Gastroesophageal sphincter (tissue), 3 donors: ENCODE measurements around the gene QPCT.

ENCODE experiments used
- CTCF ChIP-seq, 4 experiments: fragments of 200-600 bp in 2 of 4; fragments of 450-650 bp in 2 of 4; sonication (generic) in 1 of 4; IDR thresholded peaks; one replicate each; pipeline ENCODE4 v1.5.1; 2017 to 2019; ENCODE audit warnings: antibody characterized with exemption in 4 of 4, mild to moderate bottlenecking in 2 of 4, moderate library complexity in 2 of 4
- POLR2A ChIP-seq, 2 donors: fragments of 450-650 bp; IDR thresholded peaks; one replicate each; pipeline ENCODE4 v1.6.1; 2017; ENCODE audit warnings: antibody characterized with exemption in 2 of 2, mild to moderate bottlenecking in 2 of 2, moderate library complexity in 1 of 2
- POLR2AphosphoS5 ChIP-seq: sonication (generic); formaldehyde crosslinking; IDR thresholded peaks from one replicate; pipeline ENCODE4 v1.6.1; 2017; ENCODE audit warnings: antibody characterized with exemption

DNA sequence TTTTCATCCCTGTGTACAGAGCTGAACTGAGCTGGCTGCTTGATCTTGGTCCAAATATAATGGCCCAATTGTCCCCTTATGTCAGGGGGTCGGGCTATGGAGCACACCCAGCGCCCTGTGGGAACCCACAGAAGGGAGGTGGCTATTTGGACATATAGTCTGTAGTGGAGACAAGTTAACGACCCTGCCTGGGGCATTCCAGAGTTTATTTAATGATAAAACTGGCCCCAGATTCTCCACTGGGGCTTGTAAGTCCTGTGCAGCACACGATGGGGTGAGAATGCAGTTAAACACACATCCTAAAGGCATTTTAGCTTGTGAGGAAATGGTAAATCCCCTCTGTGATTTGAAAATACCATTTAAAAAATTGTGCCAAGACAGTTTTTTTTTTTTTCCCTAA lies 72.9 kb downstream of the QPCT start:
- TF ChIP-seq POLR2A (IDR thresholded peaks at IDR 0.05) (no peak), CTCF (IDR thresholded peaks at IDR 0.05) (no peak), POLR2AphosphoS5 (no peak)
